MM.1S (cell line): ENCODE data around the gene RND3.

ENCODE experiments used
- DNase-seq: peaks from one replicate; pipeline ENCODE4 v3.0.0-alpha.2; 2015
- H2AFZ ChIP-seq: fragments of 300-600 bp; sonication (generic); 2 replicates; pipeline ENCODE4 v1.6.0; 2016; ENCODE audit warnings: antibody characterized with exemption, low read length
- H3F3A ChIP-seq: fragments of 300-600 bp; sonication (generic); 2 replicates; pipeline ENCODE4 v1.6.1; 2016; ENCODE audit warnings: mild to moderate bottlenecking, antibody characterized with exemption, low read length, moderate library complexity, mixed read lengths; ENCODE audit not compliant: insufficient read depth
- H3K27ac ChIP-seq: fragments of 300-600 bp; sonication (generic); 2 replicates; pipeline ENCODE4 v1.5.1; 2016; ENCODE audit warnings: mild to moderate bottlenecking, low read length
- H3K27me3 ChIP-seq: fragments of 300-600 bp; sonication (generic); replicated peaks from 2 replicates; pipeline ENCODE4 v1.6.0; 2016; ENCODE audit warnings: low read length; ENCODE audit not compliant: insufficient read depth
- H3K36me3 ChIP-seq: fragments of 300-600 bp; sonication (generic); replicated peaks from 2 replicates; pipeline ENCODE4 v1.6.1; 2016; ENCODE audit warnings: mild to moderate bottlenecking, low read length, mixed read lengths; ENCODE audit not compliant: insufficient read depth
- H3K4me1 ChIP-seq: fragments of 300-600 bp; sonication (generic); 2 replicates; pipeline ENCODE4 v1.6.1; 2016; ENCODE audit warnings: low read length, mixed read lengths
- H3K4me2 ChIP-seq: fragments of 300-600 bp; sonication (generic); 2 replicates; pipeline ENCODE4 v1.6.0; 2016; ENCODE audit warnings: low read depth, low read length
- H3K4me3 ChIP-seq: fragments of 300-600 bp; sonication (generic); 2 replicates; pipeline ENCODE4 v1.5.1; 2016; ENCODE audit warnings: low read length, mixed read lengths
- H3K79me2 ChIP-seq: fragments of 300-600 bp; sonication (generic); 2 replicates; pipeline ENCODE4 v1.6.1; 2016; ENCODE audit warnings: mixed run types, low read length, mixed read lengths
- H3K9ac ChIP-seq: fragments of 300-600 bp; sonication (generic); 2 replicates; pipeline ENCODE4 v1.6.1; 2016; ENCODE audit warnings: low read length, mixed read lengths
- H3K9me2 ChIP-seq: fragments of 300-600 bp; sonication (generic); replicated peaks from 2 replicates; pipeline ENCODE4 v1.6.1; 2016; ENCODE audit warnings: mild to moderate bottlenecking, low read length, mixed read lengths; ENCODE audit not compliant: insufficient read depth
- H3K9me3 ChIP-seq: fragments of 300-600 bp; sonication (generic); replicated peaks from 2 replicates; pipeline ENCODE4 v1.6.1; 2016; ENCODE audit warnings: mild to moderate bottlenecking, low read length, mixed read lengths; ENCODE audit not compliant: insufficient read depth
- H4K20me1 ChIP-seq: fragments of 300-600 bp; sonication (generic); 2 replicates; pipeline ENCODE4 v1.6.1; 2016; ENCODE audit warnings: mild to moderate bottlenecking, low read length, moderate library complexity, mixed read lengths; ENCODE audit not compliant: insufficient read depth
- EZH2 ChIP-seq: fragments of 300-600 bp; sonication (generic); optimal IDR thresholded peaks from 2 replicates; pipeline ENCODE3; 2017; ENCODE audit warnings: low read depth, mild to moderate bottlenecking, antibody characterized with exemption, low read length, mixed read lengths
- EZH2phosphoT487 ChIP-seq: fragments of 300-600 bp; sonication (generic); IDR thresholded peaks from 2 replicates; pipeline ENCODE4 v1.6.1; 2018; ENCODE audit warnings: antibody characterized with exemption, low read length
- TF ChIP-seq, protein P1 (sequence below): fragments of 300-600 bp; sonication (generic); IDR thresholded peaks from 2 replicates; pipeline ENCODE4 v1.5.1; 2016; ENCODE audit warnings: antibody characterized with exemption, low read length, mixed read lengths

The RND3 gene

DNA sequence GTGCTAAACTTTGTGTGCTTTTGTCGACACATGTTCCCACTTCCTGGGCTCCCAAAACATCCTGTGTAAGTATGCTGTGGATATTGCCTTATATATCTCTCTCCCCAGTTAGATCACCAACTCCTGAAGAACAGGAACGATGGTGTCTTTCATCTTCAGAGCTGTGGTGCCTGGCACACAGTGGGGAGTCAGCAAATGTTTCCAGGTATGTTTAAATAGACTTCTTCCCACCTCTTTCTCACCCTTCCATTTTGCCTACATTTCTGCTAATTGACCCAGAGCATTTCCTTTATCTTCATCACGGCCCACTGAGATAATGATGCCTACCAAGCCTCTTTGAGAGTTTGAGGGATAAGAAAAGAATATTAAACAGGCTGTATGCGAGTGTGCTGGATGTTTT is 60.7 kb downstream of the RND3 start:
- H3K9me3 ChIP-seq, result no peaks in the 10 kb centered on the region
- H3K9ac ChIP-seq, result no peak overlapping the region
- H3K4me3 ChIP-seq, result no peak overlapping the region
- H3K4me2 ChIP-seq, result no peak overlapping the region
- peaks cover 11% of the 10 kb centered on the region; the same call in 1 of the 2 replicates for H3K4me1 ChIP-seq
- H3K36me3 ChIP-seq, result no peaks in the 10 kb centered on the region
- TF ChIP-seq, protein P1, sequence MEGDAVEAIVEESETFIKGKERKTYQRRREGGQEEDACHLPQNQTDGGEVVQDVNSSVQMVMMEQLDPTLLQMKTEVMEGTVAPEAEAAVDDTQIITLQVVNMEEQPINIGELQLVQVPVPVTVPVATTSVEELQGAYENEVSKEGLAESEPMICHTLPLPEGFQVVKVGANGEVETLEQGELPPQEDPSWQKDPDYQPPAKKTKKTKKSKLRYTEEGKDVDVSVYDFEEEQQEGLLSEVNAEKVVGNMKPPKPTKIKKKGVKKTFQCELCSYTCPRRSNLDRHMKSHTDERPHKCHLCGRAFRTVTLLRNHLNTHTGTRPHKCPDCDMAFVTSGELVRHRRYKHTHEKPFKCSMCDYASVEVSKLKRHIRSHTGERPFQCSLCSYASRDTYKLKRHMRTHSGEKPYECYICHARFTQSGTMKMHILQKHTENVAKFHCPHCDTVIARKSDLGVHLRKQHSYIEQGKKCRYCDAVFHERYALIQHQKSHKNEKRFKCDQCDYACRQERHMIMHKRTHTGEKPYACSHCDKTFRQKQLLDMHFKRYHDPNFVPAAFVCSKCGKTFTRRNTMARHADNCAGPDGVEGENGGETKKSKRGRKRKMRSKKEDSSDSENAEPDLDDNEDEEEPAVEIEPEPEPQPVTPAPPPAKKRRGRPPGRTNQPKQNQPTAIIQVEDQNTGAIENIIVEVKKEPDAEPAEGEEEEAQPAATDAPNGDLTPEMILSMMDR, result no peak
- no peak for TF ChIP-seq EZH2phosphoT487
- TF ChIP-seq EZH2, result no peak
- H3F3A ChIP-seq, result no peaks in the 10 kb centered on the region
- no peaks in the 10 kb centered on the region for H3K79me2 ChIP-seq
- no peak overlapping the region for H2AFZ ChIP-seq
- H3K9me2 ChIP-seq, result no peaks in the 10 kb centered on the region
- H4K20me1 ChIP-seq, result no peaks in the 10 kb centered on the region
- no peaks in the 10 kb centered on the region for H3K27me3 ChIP-seq
- DNase-seq, result no peak
- H3K27ac ChIP-seq, result no peak overlapping the region

DNA sequence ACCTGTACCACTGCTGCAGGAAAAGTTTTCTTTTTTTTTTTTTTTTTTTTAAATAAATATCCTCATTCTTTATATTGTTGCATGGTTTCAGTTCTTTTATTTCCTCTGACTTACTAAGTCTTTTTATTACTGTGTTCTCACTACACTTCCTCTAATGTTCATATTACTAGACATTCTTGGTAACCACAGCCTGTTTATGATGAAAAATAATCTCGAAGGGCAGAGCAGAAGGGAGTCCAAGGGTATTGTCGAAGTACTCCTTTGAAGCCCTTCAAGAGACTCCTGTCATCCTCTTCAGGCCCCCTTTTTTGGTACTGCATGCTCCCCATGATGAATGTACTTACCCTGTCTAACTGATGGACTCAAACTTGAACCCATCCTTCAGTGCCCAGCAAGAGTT is 61.2 kb downstream of the RND3 start:
- H3K79me2 ChIP-seq, result no peaks in the 10 kb centered on the region
- H3K27ac ChIP-seq, result no peak overlapping the region
- TF ChIP-seq EZH2phosphoT487 (no peak), EZH2 (no peak)
- TF ChIP-seq, protein P1, result no peak
- no peaks in the 10 kb centered on the region for H3K36me3 ChIP-seq
- peaks cover 11% of the 10 kb centered on the region; the same call in 1 of the 2 replicates for H3K4me1 ChIP-seq
- peak; percentile 34 for DNase-seq
- H3K9ac ChIP-seq, result no peak overlapping the region
- H4K20me1 ChIP-seq, result no peaks in the 10 kb centered on the region
- no peaks in the 10 kb centered on the region for H3K27me3 ChIP-seq
- no peaks in the 10 kb centered on the region for H3K9me3 ChIP-seq
- H3F3A ChIP-seq, result no peaks in the 10 kb centered on the region
- H3K4me3 ChIP-seq, result no peak overlapping the region
- no peak overlapping the region for H2AFZ ChIP-seq
- H3K9me2 ChIP-seq, result no peaks in the 10 kb centered on the region
- no peak overlapping the region for H3K4me2 ChIP-seq

DNA sequence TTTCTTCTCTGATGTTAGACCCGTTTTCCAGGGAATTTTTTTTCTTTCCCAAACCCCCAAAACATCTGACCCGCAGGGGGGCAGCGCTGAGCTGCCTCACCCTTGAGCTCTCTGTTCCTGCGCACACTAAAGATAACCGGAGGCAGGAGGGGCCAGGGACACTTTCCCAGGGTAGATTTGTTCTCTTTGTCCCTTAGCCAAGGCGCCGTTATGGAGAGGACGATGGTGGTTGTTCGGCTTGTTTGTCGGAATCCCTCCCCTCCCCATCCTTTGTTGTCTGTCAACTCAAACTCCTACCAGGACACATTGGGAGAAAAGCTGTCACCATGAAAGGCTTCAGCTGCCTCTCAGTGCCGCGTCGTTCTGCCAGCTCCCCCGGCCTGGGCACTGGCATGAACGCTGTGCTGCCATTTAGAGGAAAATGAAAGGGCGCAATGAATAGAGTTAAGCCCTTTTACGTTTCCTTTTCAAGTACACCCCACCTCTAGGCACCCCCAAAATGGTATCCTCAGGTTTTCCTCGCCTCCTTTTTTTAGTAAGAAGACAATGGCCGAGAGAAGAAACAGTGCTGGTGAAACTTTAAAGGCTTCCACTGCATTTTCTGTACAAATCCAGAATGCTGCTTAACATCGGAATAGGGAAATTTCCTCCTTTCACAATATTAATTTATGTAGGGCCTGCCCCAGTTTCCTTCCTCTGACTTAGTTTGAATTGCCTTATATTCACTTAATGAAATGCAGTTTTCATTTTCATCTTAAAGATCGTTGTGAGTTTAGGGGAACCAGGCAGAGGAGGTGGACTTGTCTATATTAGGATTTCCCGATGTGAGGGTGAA is 62.1 kb downstream of the RND3 start:
- Histone ChIP-seq H3K9me2 (no peaks in the 10 kb centered on the region), H3K4me1 (peaks cover 11% of the 10 kb centered on the region; the same call in 1 of the 2 replicates), H3K36me3 (no peaks in the 10 kb centered on the region), H4K20me1 (no peaks in the 10 kb centered on the region), H2AFZ (no peak overlapping the region), H3K4me2 (no peak overlapping the region; the same call in 1 of the 2 replicates), H3K4me3 (no peak overlapping the region), H3K27me3 (no peaks in the 10 kb centered on the region), H3K9ac (no peak overlapping the region), H3K79me2 (no peaks in the 10 kb centered on the region), H3K9me3 (no peaks in the 10 kb centered on the region), H3F3A (no peaks in the 10 kb centered on the region), H3K27ac (no peak overlapping the region)
- no peak for DNase-seq
- no peak for TF ChIP-seq EZH2phosphoT487
- TF ChIP-seq EZH2, result no peak
- TF ChIP-seq, protein P1, result no peak
